Testis (tissue), 2 donors: ENCODE results near the gene TNFRSF14.

Experiments used
- CTCF ChIP-seq, 3 experiments: fragments of 450-650 bp in 2 of 3; fragments of 200-600 bp in 1 of 3; sonication (generic) in 1 of 3; IDR thresholded peaks; one replicate each; pipeline ENCODE4 v1.5.1; 2016 to 2019; ENCODE audit warnings: antibody characterized with exemption in 3 of 3, mild to moderate bottlenecking in 2 of 3, moderate library complexity in 1 of 3
- POLR2A ChIP-seq: fragments of 450-650 bp; IDR thresholded peaks from one replicate; pipeline ENCODE4 v1.6.1; 2017; ENCODE audit warnings: antibody characterized with exemption, mild to moderate bottlenecking, moderate library complexity

GRCh38 chr1:2556678-2557481, 709 bp downstream of the TNFRSF14 start:
- TF ChIP-seq CTCF (IDR thresholded peaks at IDR 0.05): no peak
- no peak for TF ChIP-seq POLR2A
